Bronchial epithelial cell (primary cell): Measurements from ENCODE around the gene PEX11B. TPM values are rescaled to one million over a fixed set of nuclear protein-coding genes. Genes with fewer than 3 reads are reported as not detected.
A peak's percentile ranks its signal among the peaks of the same experiment; 100 is the strongest.

Source experiments
- DNase-seq: peaks from one replicate; pipeline ENCODE4 v3.0.0-alpha.2; 2010; ENCODE audit warnings: low read depth
- FAIRE-seq: peaks from 2 replicates; lab custom pipeline; 2011; peaks lifted over from hg19 to GRCh38; lab: Jason Lieb, UNC
- H3K27me3 ChIP-seq: 2 replicates; pipeline ENCODE4 v1.5.1; 2011; ENCODE audit warnings: low read length; ENCODE audit not compliant: control insufficient read depth, insufficient read depth
- H3K36me3 ChIP-seq: 2 replicates; pipeline ENCODE4 v1.5.1; 2011; ENCODE audit warnings: low read length; ENCODE audit not compliant: control insufficient read depth, insufficient read depth
- H3K4me3 ChIP-seq: 2 replicates; pipeline ENCODE4 v1.5.1; 2011; ENCODE audit warnings: mild to moderate bottlenecking, low read depth, low read length, control low read depth
- CTCF ChIP-seq: IDR thresholded peaks from 2 replicates; pipeline ENCODE4 v1.5.1; 2011; ENCODE audit warnings: mild to moderate bottlenecking, moderate library complexity, low read length, control low read depth, inconsistent platforms; ENCODE audit not compliant: insufficient read depth, severe bottlenecking
- total RNA-seq: library from RNA; depleted of rRNA; stranded (reverse); fragments of >200 nt; gene quantifications from 2 replicates; pipeline ENCODE4 v1.2.1, GENCODE V29; 2014

PEX11B gene
- total RNA-seq, 1 donor from 2014 or later: 22.6 TPM

- FAIRE-seq (no peak), DNase-seq (no peak)
- H3K36me3 ChIP-seq: no peaks in the 10 kb centered on the region
- no peak for TF ChIP-seq CTCF
- H3K27me3 ChIP-seq: no peaks in the 10 kb centered on the region
- no peak overlapping the region for H3K4me3 ChIP-seq
Observed at GRCh38 chr1:145959333-145959732, 40.8 kb upstream of the PEX11B start.

GRCh38 chr1:145958734-145959133 is 40.2 kb upstream of the PEX11B start:
- Histone ChIP-seq H3K4me3 (no peak overlapping the region), H3K27me3 (no peaks in the 10 kb centered on the region), H3K36me3 (no peaks in the 10 kb centered on the region)
- DNase-seq (no peak), FAIRE-seq (no peak)
- no peak for TF ChIP-seq CTCF

- TF ChIP-seq CTCF: no peak
- DNase-seq (peak; percentile 96), FAIRE-seq (no peak)
- Histone ChIP-seq H3K4me3 (peak within 1 kb of the TSS; percentile 59), H3K36me3 (no peaks in the 10 kb centered on the region), H3K27me3 (no peaks in the 10 kb centered on the region)
Observed at GRCh38 chr1:145957443-145958319, 39.2 kb upstream of the PEX11B start, which contains the start of gene LIX1L. Gene LIX1L, minus strand, starts transcription at chr1:145958017. Its CDS starts 90 bp downstream, at chr1:145957927.

DNA sequence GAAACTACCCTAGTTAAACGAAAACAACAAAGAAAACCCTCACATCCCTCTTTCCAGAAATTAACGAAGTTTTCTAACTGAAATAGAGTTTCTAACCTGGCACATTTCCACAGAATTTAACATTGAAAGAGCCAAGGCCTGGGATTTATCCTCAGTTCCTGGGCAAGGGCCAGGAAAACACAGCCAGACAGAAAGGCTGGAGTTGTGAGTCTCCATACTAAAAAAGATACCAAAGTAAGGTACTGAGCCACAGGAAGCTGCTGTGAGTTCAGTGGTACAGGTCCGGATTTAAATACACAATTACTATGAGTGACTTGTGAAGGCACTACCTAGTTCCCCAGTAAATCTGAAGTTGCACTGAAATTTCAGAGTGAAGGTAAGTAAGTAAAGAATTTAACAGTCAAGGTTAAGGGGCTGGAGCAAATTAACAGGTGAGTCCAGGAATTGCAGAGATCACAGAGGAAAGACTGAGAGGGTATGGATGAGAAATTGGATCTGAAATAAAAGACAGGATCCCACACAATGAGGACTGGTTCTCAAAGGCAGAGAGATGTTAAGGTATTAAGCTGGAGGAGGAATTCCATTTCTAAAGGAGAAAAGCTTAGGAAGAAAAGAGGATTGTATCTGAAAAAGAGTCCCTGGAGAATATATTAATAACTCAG is 38.4 kb upstream of the PEX11B start:
- DNase-seq (no peak), FAIRE-seq (no peak)
- Histone ChIP-seq H3K36me3 (no peaks in the 10 kb centered on the region), H3K4me3 (peak overlapping the region; percentile 59), H3K27me3 (no peaks in the 10 kb centered on the region)
- TF ChIP-seq CTCF: no peak

DNA sequence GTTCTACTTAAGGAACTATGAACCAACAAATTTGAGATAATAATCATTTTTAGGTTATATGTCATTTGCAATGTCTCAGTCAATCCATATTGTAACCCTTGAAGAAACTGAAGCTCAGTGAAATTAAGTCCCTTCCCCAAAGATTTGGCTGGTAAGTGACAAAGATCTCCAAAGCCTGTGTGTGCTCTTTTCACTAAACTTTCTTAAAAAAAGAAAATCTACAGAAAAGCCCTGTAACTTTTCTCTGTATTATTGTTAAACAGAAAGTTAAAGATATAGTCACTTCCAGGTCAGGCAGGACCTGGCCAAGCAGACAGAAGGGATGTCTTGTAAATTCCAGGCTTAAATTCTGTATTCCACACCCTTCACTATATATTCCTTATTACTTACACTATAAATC is 37.8 kb upstream of the PEX11B start:
- no peak overlapping the region for H3K4me3 ChIP-seq
- no peaks in the 10 kb centered on the region for H3K27me3 ChIP-seq

More for the DNA sequence above, 37.8 kb upstream of the PEX11B start:
- FAIRE-seq (no peak), DNase-seq (no peak)
- TF ChIP-seq CTCF: no peak
- H3K36me3 ChIP-seq: no peaks in the 10 kb centered on the region
